Measurements from ENCODE around the gene DRD4. TPM values are rescaled to one million over a fixed set of nuclear protein-coding genes. Genes with fewer than 3 reads are reported as not detected.

The DRD4 gene
- total RNA-seq, 1 donor from 2014 or later, result 0.97 TPM

DNA sequence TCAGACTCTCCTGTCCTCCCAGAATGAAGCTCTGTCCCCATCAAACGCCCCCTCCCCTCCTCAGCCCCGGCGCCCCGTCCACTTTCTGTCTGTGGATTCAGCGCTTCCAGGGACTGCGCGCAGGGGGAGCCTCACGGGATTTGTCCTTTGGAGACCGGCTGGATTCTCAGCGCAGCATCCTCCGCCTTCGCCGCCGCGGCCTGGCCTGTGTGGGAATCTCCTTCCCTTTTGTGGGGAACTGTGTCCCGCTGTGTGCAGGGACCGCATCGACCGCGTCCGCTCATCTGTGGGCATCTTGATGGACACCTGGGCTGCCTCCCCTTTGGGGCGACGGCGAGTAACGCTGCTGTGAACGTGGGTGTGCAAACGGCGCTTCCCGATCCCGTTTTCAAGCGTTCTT lies 9.0 kb upstream of the DRD4 start:
- Histone ChIP-seq H2AFZ (replicated peaks) (no peak overlapping the region), H3K9me3 (ENCODE audit: low read depth) (no peaks in the 10 kb centered on the region), H3K27me3 (peaks cover 30% of the 10 kb centered on the region), H3K9ac (no peak overlapping the region), H3K4me3 (no peak overlapping the region), H3K27ac (no peak overlapping the region), H4K20me1 (ENCODE audit: low read depth) (peaks cover 11% of the 10 kb centered on the region), H3K4me1 (no peaks in the 10 kb centered on the region), H3K79me2 (ENCODE audit: low read depth) (no peaks in the 10 kb centered on the region), H3F3A (ENCODE audit: low read depth) (peaks cover 6% of the 10 kb centered on the region), H3K36me3 (no peaks in the 10 kb centered on the region), H3K4me2 (no peak overlapping the region)
- Mint-ChIP-seq H3K4me1 (peaks cover 15% of the 10 kb centered on the region), H3K4me3 (no peak overlapping the region), H3K27me3 (ENCODE audit: insufficient read depth, low read depth) (peaks cover 9% of the 10 kb centered on the region), H3K9me3 (peaks cover 11% of the 10 kb centered on the region), H3K36me3 (peaks cover 16% of the 10 kb centered on the region), H3K27ac (no peak overlapping the region)
- no peak for TF ChIP-seq EZH2phosphoT487 (IDR thresholded peaks at IDR 0.05)
- TF ChIP-seq, protein P1, sequence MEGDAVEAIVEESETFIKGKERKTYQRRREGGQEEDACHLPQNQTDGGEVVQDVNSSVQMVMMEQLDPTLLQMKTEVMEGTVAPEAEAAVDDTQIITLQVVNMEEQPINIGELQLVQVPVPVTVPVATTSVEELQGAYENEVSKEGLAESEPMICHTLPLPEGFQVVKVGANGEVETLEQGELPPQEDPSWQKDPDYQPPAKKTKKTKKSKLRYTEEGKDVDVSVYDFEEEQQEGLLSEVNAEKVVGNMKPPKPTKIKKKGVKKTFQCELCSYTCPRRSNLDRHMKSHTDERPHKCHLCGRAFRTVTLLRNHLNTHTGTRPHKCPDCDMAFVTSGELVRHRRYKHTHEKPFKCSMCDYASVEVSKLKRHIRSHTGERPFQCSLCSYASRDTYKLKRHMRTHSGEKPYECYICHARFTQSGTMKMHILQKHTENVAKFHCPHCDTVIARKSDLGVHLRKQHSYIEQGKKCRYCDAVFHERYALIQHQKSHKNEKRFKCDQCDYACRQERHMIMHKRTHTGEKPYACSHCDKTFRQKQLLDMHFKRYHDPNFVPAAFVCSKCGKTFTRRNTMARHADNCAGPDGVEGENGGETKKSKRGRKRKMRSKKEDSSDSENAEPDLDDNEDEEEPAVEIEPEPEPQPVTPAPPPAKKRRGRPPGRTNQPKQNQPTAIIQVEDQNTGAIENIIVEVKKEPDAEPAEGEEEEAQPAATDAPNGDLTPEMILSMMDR (IDR thresholded peaks at IDR 0.05), result no peak
- no peak for TF ChIP-seq EZH2 (IDR thresholded peaks at IDR 0.05)
- DNase-seq (ENCODE audit: low spot score), result no peak

GRCh38 chr11:629237-629583 lies 7.9 kb upstream of the DRD4 start:
- Mint-ChIP-seq H3K36me3 (peaks cover 16% of the 10 kb centered on the region), H3K9me3 (peaks cover 11% of the 10 kb centered on the region), H3K27ac (no peak overlapping the region), H3K4me3 (peak overlapping the region; percentile 2), H3K4me1 (peaks cover 12% of the 10 kb centered on the region), H3K27me3 (ENCODE audit: insufficient read depth, low read depth) (peaks cover 11% of the 10 kb centered on the region)
- H3K27ac ChIP-seq, result no peak overlapping the region
- H3K4me3 ChIP-seq, result no peak overlapping the region
- H3K4me2 ChIP-seq, result no peak overlapping the region
- H3F3A ChIP-seq (ENCODE audit: low read depth), result peaks cover 6% of the 10 kb centered on the region
- H3K27me3 ChIP-seq, result peaks cover 30% of the 10 kb centered on the region
- H4K20me1 ChIP-seq (ENCODE audit: low read depth), result peaks cover 7% of the 10 kb centered on the region
- DNase-seq (ENCODE audit: low spot score), result no peak
- no peaks in the 10 kb centered on the region for H3K9me3 ChIP-seq (ENCODE audit: low read depth)
- no peak overlapping the region for H2AFZ ChIP-seq (replicated peaks)
- H3K79me2 ChIP-seq (ENCODE audit: low read depth), result no peaks in the 10 kb centered on the region
- TF ChIP-seq, protein P1 (IDR thresholded peaks at IDR 0.05), result no peak
- TF ChIP-seq EZH2 (IDR thresholded peaks at IDR 0.05) (no peak), EZH2phosphoT487 (IDR thresholded peaks at IDR 0.05) (no peak)
- no peaks in the 10 kb centered on the region for H3K4me1 ChIP-seq
- no peak overlapping the region for H3K9ac ChIP-seq
- no peaks in the 10 kb centered on the region for H3K36me3 ChIP-seq

GRCh38 chr11:630871-631270 lies 6.2 kb upstream of the DRD4 start:
- Mint-ChIP-seq H3K36me3 (peaks cover 16% of the 10 kb centered on the region), H3K27me3 (ENCODE audit: insufficient read depth, low read depth) (peaks cover 20% of the 10 kb centered on the region), H3K9me3 (peaks cover 11% of the 10 kb centered on the region), H3K4me3 (no peak overlapping the region), H3K4me1 (peaks cover 16% of the 10 kb centered on the region), H3K27ac (no peak overlapping the region)
- H3K79me2 ChIP-seq (ENCODE audit: low read depth), result no peaks in the 10 kb centered on the region
- H3K27me3 ChIP-seq, result peaks cover 41% of the 10 kb centered on the region
- H3K4me1 ChIP-seq, result no peaks in the 10 kb centered on the region
- H2AFZ ChIP-seq (replicated peaks), result no peak overlapping the region
- TF ChIP-seq EZH2 (IDR thresholded peaks at IDR 0.05), result no peak
- TF ChIP-seq, protein P1 (IDR thresholded peaks at IDR 0.05), result no peak
- TF ChIP-seq EZH2phosphoT487 (IDR thresholded peaks at IDR 0.05), result no peak
- H3K4me3 ChIP-seq, result no peak overlapping the region
- no peak overlapping the region for H3K9ac ChIP-seq
- H4K20me1 ChIP-seq (ENCODE audit: low read depth), result peaks cover 18% of the 10 kb centered on the region
- peaks cover 11% of the 10 kb centered on the region for H3F3A ChIP-seq (ENCODE audit: low read depth)
- no peaks in the 10 kb centered on the region for H3K36me3 ChIP-seq
- no peak for DNase-seq (ENCODE audit: low spot score)
- H3K4me2 ChIP-seq, result no peak overlapping the region
- no peak overlapping the region for H3K27ac ChIP-seq
- no peaks in the 10 kb centered on the region for H3K9me3 ChIP-seq (ENCODE audit: low read depth)
